Renal cortical epithelial cell (primary cell): ENCODE results near the gene TACC3. TPM values are rescaled to one million over a fixed set of nuclear protein-coding genes. Genes with fewer than 3 reads are reported as not detected.

Source experiments
- DNase-seq: peaks from one replicate; pipeline ENCODE4 v3.0.0-alpha.2; 2011; ENCODE audit warnings: low read depth
- total RNA-seq: library from RNA; depleted of rRNA; stranded (reverse); fragments of >200 nt; gene quantifications from 2 replicates; pipeline ENCODE4 v1.2.3, GENCODE V29; 2014

TACC3 gene
- total RNA-seq, 1 donor from 2014 or later, result 5.4 TPM

- DNase-seq, result no peak
Observed at GRCh38 chr4:1792832-1793495, 71.6 kb downstream of the TACC3 start, which contains the start of gene FGFR3. Gene FGFR3, plus strand, starts transcription at chr4:1793293. Its CDS starts 642 bp downstream, at chr4:1793935.

GRCh38 chr4:1793496-1793840, 72.1 kb downstream of the TACC3 start:
- DNase-seq, result no peak

- DNase-seq, result no peak
Observed at GRCh38 chr4:1793940-1794808, 72.9 kb downstream of the TACC3 start.

Other genes starting within 250 kb of the TACC3 start
- gene FAM53A, start 37.2 kb upstream of the TACC3 start, total RNA-seq, result 2.9 and 7.6 TPM in 2 replicates
- 51.9 and 106 TPM in 2 replicates for gene SLBP, start 9.2 kb upstream of the TACC3 start, total RNA-seq
- gene TMEM129, start 198 bp upstream of the TACC3 start, total RNA-seq, result 60.8 and 88.7 TPM in 2 replicates
- 1.4 and 3.7 TPM in 2 replicates for gene FGFR3, start 71.8 kb downstream of the TACC3 start, total RNA-seq
- gene LETM1, start 134.6 kb downstream of the TACC3 start, total RNA-seq, result 94.6 and 102 TPM in 2 replicates
- gene NSD2, start 149.9 kb downstream of the TACC3 start, total RNA-seq, result 62.0 and 67.7 TPM in 2 replicates